HEK293 (cell line): Measurements from ENCODE around the gene ATP8A2.

Source experiments
- CTCF ChIA-PET: fragments of 350-600 bp; formaldehyde crosslinking; extraction: SDS; loops from one replicate; lab custom pipeline; 2021; ENCODE audit warnings: antibody characterized with exemption; lab: Yijun Ruan, JAX
- POLR2A ChIA-PET: fragments of 300-600 bp; formaldehyde crosslinking; extraction: SDS; loops from one replicate; lab custom pipeline; 2020; ENCODE audit warnings: antibody characterized with exemption, inconsistent platforms; lab: Yijun Ruan, JAX
- H3K27ac ChIP-seq: fragments of 200-500 bp; sonication (Bioruptor generic); 2 replicates; pipeline ENCODE4 v1.5.1; 2014; ENCODE audit warnings: low read depth, low read length, control low read depth, inconsistent platforms; ENCODE audit errors: extremely low read depth
- H3K36me3 ChIP-seq, 2 experiments: fragments of 200-500 bp in 1 of 2; sonication (Bioruptor generic) in 1 of 2; 1 replicate in 1 of 2; 2 replicates in 1 of 2; pipeline ENCODE4 v1.5.1; 2014 to 2017; ENCODE audit warnings: inconsistent platforms in 2 of 2, low read length in 2 of 2; ENCODE audit not compliant: control insufficient read depth in 2 of 2, insufficient read depth in 1 of 2
- H3K4me1 ChIP-seq: fragments of 200-500 bp; sonication (Bioruptor generic); 2 replicates; pipeline ENCODE4 v1.5.1; 2014; ENCODE audit warnings: mild to moderate bottlenecking, low read length, inconsistent platforms; ENCODE audit not compliant: control insufficient read depth, insufficient read depth
- H3K4me3 ChIP-seq: 2 replicates; pipeline ENCODE4 v1.5.1; 2011; ENCODE audit warnings: low read depth, mild to moderate bottlenecking, control low read depth, low read length, moderate library complexity
- H3K9me3 ChIP-seq: fragments of 200-500 bp; sonication (Bioruptor generic); 2 replicates; pipeline ENCODE4 v1.5.1; 2014; ENCODE audit warnings: low read depth, low read length, inconsistent platforms; ENCODE audit not compliant: control insufficient read depth, insufficient read depth
- KLF16 ChIP-seq: fragments of 450-650 bp; formaldehyde crosslinking; IDR thresholded peaks from 2 replicates; pipeline ENCODE4 v1.5.1; 2017; ENCODE audit warnings: missing biosample characterization, missing genetic modification characterization
- KLF7 ChIP-seq: fragments of 450-650 bp; formaldehyde crosslinking; IDR thresholded peaks from 2 replicates; pipeline ENCODE4 v1.5.1; 2016; ENCODE audit warnings: missing biosample characterization, missing genetic modification characterization, borderline replicate concordance
- KLF8 ChIP-seq: fragments of 450-650 bp; formaldehyde crosslinking; IDR thresholded peaks from 2 replicates; pipeline ENCODE4 v1.5.1; 2016; ENCODE audit warnings: missing biosample characterization, missing genetic modification characterization
- SALL2 ChIP-seq: fragments of 450-650 bp; formaldehyde crosslinking; IDR thresholded peaks from 2 replicates; pipeline ENCODE4 v1.5.0; 2017; ENCODE audit warnings: missing biosample characterization, mild to moderate bottlenecking, missing genetic modification characterization, borderline replicate concordance
- ZBTB17 ChIP-seq: fragments of 450-650 bp; formaldehyde crosslinking; IDR thresholded peaks from 2 replicates; pipeline ENCODE4 v1.5.1; 2016; ENCODE audit warnings: missing biosample characterization, missing genetic modification characterization
- ZEB2 ChIP-seq: fragments of 450-650 bp; formaldehyde crosslinking; IDR thresholded peaks from 2 replicates; pipeline ENCODE4 v1.5.1; 2016; ENCODE audit warnings: missing biosample characterization, missing genetic modification characterization
- ZFHX2 ChIP-seq: fragments of 450-650 bp; formaldehyde crosslinking; conservative IDR thresholded peaks from 2 replicates; pipeline ENCODE4 v1.5.1; 2016; ENCODE audit warnings: missing biosample characterization, missing genetic modification characterization
- ZNF114 ChIP-seq: fragments of 450-650 bp; formaldehyde crosslinking; IDR thresholded peaks from 2 replicates; pipeline ENCODE4 v1.5.0; 2017; ENCODE audit warnings: missing biosample characterization, missing genetic modification characterization
- ZNF140 ChIP-seq: fragments of 450-650 bp; formaldehyde crosslinking; IDR thresholded peaks from 2 replicates; pipeline ENCODE4 v1.5.1; 2016; ENCODE audit warnings: missing biosample characterization, missing genetic modification characterization
- ZNF157 ChIP-seq: fragments of 450-650 bp; formaldehyde crosslinking; IDR thresholded peaks from 2 replicates; pipeline ENCODE4 v1.5.1; 2016; ENCODE audit warnings: missing biosample characterization, missing genetic modification characterization
- ZNF223 ChIP-seq: fragments of 450-650 bp; formaldehyde crosslinking; IDR thresholded peaks from 2 replicates; pipeline ENCODE4 v1.5.1; 2016; ENCODE audit warnings: missing biosample characterization, missing genetic modification characterization
- ZNF24 ChIP-seq: fragments of 450-650 bp; formaldehyde crosslinking; IDR thresholded peaks from 2 replicates; pipeline ENCODE4 v1.5.1; 2016; ENCODE audit warnings: missing biosample characterization, missing genetic modification characterization
- ZNF335 ChIP-seq: fragments of 450-650 bp; formaldehyde crosslinking; conservative IDR thresholded peaks from 2 replicates; pipeline ENCODE4 v1.5.1; 2016; ENCODE audit warnings: missing biosample characterization, missing genetic modification characterization
- ZNF366 ChIP-seq: fragments of 450-650 bp; formaldehyde crosslinking; conservative IDR thresholded peaks from 2 replicates; pipeline ENCODE4 v1.5.1; 2016; ENCODE audit warnings: missing biosample characterization, missing genetic modification characterization
- ZNF426 ChIP-seq: fragments of 450-650 bp; formaldehyde crosslinking; IDR thresholded peaks from 2 replicates; pipeline ENCODE4 v1.5.1; 2017; ENCODE audit warnings: missing biosample characterization, missing genetic modification characterization, mild to moderate bottlenecking, inconsistent platforms, moderate library complexity
- ZNF529 ChIP-seq: fragments of 450-650 bp; formaldehyde crosslinking; IDR thresholded peaks from 2 replicates; pipeline ENCODE4 v1.5.1; 2017; ENCODE audit warnings: missing genetic modification characterization, missing biosample characterization; ENCODE audit not compliant: insufficient replicate concordance
- ZNF530 ChIP-seq: fragments of 450-650 bp; formaldehyde crosslinking; IDR thresholded peaks from 2 replicates; pipeline ENCODE4 v1.5.1; 2016; ENCODE audit warnings: low read depth, missing biosample characterization, missing genetic modification characterization
- ZNF610 ChIP-seq: fragments of 450-650 bp; formaldehyde crosslinking; IDR thresholded peaks from 2 replicates; pipeline ENCODE4 v1.5.1; 2016; ENCODE audit warnings: missing biosample characterization, missing genetic modification characterization, borderline replicate concordance
- ZNF704 ChIP-seq: fragments of 450-650 bp; formaldehyde crosslinking; IDR thresholded peaks from 2 replicates; pipeline ENCODE4 v1.5.1; 2016; ENCODE audit warnings: missing biosample characterization, missing genetic modification characterization
- ZNF777 ChIP-seq: fragments of 450-650 bp; formaldehyde crosslinking; IDR thresholded peaks from 2 replicates; pipeline ENCODE4 v1.5.1; 2017; ENCODE audit warnings: missing biosample characterization, missing genetic modification characterization, borderline replicate concordance
- ZNF830 ChIP-seq: fragments of 450-650 bp; IDR thresholded peaks from 2 replicates; pipeline ENCODE4 v1.5.0; 2018; ENCODE audit warnings: missing biosample characterization, missing genetic modification characterization, low read depth, mild to moderate bottlenecking, moderate library complexity
- TF ChIP-seq, protein P1 (sequence below): fragments of 450-650 bp; formaldehyde crosslinking; IDR thresholded peaks from 2 replicates; pipeline ENCODE4 v1.5.1; 2016; ENCODE audit warnings: missing biosample characterization, missing genetic modification characterization
- TF ChIP-seq, protein P2 (sequence below): fragments of 450-650 bp; formaldehyde crosslinking; IDR thresholded peaks from 2 replicates; pipeline ENCODE4 v1.5.1; 2016; ENCODE audit warnings: missing biosample characterization, missing genetic modification characterization, low read depth
- TF ChIP-seq, protein P3 (sequence below): fragments of 450-650 bp; IDR thresholded peaks from 2 replicates; pipeline ENCODE4 v1.5.1; 2018; ENCODE audit warnings: missing biosample characterization, mild to moderate bottlenecking, missing genetic modification characterization

The ATP8A2 gene

DNA sequence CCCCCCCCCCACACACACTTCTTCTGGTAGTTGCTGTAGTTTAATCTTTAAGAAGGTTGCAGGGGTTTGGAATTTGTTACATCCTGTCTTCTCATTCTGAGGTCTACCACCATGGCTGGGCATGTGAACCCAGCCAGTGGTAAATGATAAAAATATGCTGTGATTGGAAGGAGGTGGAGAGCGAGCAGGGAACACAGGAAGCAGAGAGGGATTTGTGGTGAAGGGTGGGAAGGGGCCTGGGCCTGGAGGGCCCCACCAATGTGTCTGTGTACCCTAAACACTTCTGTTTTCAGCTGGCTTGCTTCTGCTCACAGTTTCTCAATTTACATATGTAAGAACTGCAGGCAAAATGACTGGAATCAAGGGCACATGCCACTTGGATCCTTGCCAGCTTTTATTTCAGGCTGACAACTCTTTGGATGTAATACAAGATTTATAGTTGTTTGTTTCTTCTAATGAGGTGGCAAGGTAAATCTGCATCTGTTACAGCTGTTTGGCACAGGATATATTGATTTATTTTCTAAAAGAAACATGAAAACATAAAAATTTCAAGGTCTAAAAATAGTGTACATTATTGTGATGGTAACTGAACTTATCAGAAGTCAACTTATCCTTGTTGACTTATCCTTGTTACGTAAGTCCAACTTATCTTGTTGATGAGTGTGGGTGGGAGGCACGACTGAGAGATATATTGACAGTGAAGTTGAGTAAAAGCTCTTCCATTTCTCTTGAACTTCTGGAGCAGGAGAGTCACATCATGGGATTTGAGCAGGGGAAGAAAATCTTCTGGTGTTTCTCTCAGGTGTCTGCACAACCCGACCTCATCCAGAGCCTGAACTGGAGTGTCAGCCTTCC is 366.8 kb downstream of the ATP8A2 start (continued):
- no peak for TF ChIP-seq ZNF223 (tag by site-specific recombination)
- TF ChIP-seq ZNF335 (tag by site-specific recombination) = 0 out of 2 replicates have a peak, but pooled peaks have one; percentile 20
- no peak for TF ChIP-seq ZNF830 (tag by site-specific recombination)
- no peak for TF ChIP-seq ZNF114 (tag by site-specific recombination)
- TF ChIP-seq, protein P1, sequence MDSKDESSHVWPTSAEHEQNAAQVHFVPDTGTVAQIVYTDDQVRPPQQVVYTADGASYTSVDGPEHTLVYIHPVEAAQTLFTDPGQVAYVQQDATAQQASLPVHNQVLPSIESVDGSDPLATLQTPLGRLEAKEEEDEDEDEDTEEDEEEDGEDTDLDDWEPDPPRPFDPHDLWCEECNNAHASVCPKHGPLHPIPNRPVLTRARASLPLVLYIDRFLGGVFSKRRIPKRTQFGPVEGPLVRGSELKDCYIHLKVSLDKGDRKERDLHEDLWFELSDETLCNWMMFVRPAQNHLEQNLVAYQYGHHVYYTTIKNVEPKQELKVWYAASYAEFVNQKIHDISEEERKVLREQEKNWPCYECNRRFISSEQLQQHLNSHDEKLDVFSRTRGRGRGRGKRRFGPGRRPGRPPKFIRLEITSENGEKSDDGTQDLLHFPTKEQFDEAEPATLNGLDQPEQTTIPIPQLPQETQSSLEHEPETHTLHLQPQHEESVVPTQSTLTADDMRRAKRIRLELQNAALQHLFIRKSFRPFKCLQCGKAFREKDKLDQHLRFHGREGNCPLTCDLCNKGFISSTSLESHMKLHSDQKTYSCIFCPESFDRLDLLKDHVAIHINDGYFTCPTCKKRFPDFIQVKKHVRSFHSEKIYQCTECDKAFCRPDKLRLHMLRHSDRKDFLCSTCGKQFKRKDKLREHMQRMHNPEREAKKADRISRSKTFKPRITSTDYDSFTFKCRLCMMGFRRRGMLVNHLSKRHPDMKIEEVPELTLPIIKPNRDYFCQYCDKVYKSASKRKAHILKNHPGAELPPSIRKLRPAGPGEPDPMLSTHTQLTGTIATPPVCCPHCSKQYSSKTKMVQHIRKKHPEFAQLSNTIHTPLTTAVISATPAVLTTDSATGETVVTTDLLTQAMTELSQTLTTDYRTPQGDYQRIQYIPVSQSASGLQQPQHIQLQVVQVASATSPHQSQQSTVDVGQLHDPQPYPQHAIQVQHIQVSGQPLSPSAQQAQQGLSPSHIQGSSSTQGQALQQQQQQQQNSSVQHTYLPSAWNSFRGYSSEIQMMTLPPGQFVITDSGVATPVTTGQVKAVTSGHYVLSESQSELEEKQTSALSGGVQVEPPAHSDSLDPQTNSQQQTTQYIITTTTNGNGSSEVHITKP (tag by site-specific recombination) = no peak

- Histone ChIP-seq H3K36me3 (no peaks in the 10 kb centered on the region), H3K27ac (no peak overlapping the region), H3K4me3 (no peak overlapping the region), H3K9me3 (no peaks in the 10 kb centered on the region), H3K4me1 (peaks cover 10% of the 10 kb centered on the region)
- TF ChIP-seq ZBTB17 (tag by site-specific recombination) (no peak), ZNF157 (tag by site-specific recombination) (no peak), ZNF140 (tag by site-specific recombination) (no peak), ZNF114 (tag by site-specific recombination) (no peak), ZNF704 (no peak), ZNF426 (tag by site-specific recombination) (no peak), ZNF24 (tag by site-specific recombination) (no peak), ZFHX2 (tag by site-specific recombination) (no peak), KLF16 (tag by site-specific recombination) (no peak), KLF7 (tag by site-specific recombination) (no peak), ZNF610 (tag by site-specific recombination) (no peak), KLF8 (no peak), ZNF777 (tag by site-specific recombination) (no peak), SALL2 (tag by site-specific recombination) (no peak)
- ChIA-PET CTCF (interaction anchor here (0.6 kb wide), 1 partner anchor 514 kb away, joined by 6 read pairs; no protein-coding TSS in a partner anchor), POLR2A (no interaction called here)
Measured at GRCh38 chr13:25739376-25739775, 367.6 kb downstream of the ATP8A2 start.

- CTCF ChIA-PET = no interaction called here
- POLR2A ChIA-PET = no interaction called here
- TF ChIP-seq ZNF366 (tag by site-specific recombination) (no peak), ZNF529 (no peak), ZEB2 (tag by site-specific recombination) (no peak), ZNF530 (tag by site-specific recombination) (no peak)
- TF ChIP-seq, protein P2, sequence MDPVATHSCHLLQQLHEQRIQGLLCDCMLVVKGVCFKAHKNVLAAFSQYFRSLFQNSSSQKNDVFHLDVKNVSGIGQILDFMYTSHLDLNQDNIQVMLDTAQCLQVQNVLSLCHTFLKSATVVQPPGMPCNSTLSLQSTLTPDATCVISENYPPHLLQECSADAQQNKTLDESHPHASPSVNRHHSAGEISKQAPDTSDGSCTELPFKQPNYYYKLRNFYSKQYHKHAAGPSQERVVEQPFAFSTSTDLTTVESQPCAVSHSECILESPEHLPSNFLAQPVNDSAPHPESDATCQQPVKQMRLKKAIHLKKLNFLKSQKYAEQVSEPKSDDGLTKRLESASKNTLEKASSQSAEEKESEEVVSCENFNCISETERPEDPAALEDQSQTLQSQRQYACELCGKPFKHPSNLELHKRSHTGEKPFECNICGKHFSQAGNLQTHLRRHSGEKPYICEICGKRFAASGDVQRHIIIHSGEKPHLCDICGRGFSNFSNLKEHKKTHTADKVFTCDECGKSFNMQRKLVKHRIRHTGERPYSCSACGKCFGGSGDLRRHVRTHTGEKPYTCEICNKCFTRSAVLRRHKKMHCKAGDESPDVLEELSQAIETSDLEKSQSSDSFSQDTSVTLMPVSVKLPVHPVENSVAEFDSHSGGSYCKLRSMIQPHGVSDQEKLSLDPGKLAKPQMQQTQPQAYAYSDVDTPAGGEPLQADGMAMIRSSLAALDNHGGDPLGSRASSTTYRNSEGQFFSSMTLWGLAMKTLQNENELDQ (tag by site-specific recombination) = no peak
- TF ChIP-seq, protein P3, sequence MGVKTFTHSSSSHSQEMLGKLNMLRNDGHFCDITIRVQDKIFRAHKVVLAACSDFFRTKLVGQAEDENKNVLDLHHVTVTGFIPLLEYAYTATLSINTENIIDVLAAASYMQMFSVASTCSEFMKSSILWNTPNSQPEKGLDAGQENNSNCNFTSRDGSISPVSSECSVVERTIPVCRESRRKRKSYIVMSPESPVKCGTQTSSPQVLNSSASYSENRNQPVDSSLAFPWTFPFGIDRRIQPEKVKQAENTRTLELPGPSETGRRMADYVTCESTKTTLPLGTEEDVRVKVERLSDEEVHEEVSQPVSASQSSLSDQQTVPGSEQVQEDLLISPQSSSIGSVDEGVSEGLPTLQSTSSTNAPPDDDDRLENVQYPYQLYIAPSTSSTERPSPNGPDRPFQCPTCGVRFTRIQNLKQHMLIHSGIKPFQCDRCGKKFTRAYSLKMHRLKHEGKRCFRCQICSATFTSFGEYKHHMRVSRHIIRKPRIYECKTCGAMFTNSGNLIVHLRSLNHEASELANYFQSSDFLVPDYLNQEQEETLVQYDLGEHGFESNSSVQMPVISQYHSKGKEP (tag by site-specific recombination) = no peak
Measured at GRCh38 chr13:25741796-25742195, 370.0 kb downstream of the ATP8A2 start.

More at GRCh38 chr13:25741796-25742195, 370.0 kb downstream of the ATP8A2 start:
- H3K9me3 ChIP-seq = no peaks in the 10 kb centered on the region
- no peak overlapping the region for H3K4me3 ChIP-seq
- H3K27ac ChIP-seq = no peak overlapping the region
- no peaks in the 10 kb centered on the region for H3K36me3 ChIP-seq
- peaks cover 10% of the 10 kb centered on the region for H3K4me1 ChIP-seq
